Mucosa of gallbladder (tissue), 1 donor: ENCODE measurements around the gene RPS15A. TPM values are rescaled to one million over a fixed set of nuclear protein-coding genes. Genes with fewer than 3 reads are reported as not detected.

Source experiments
- DNase-seq: peaks from one replicate; pipeline ENCODE4 v3.0.0-alpha.2; 2020; ENCODE audit warnings: low spot score
- total RNA-seq: library from RNA; stranded (reverse); gene quantifications from one replicate; pipeline ENCODE4 v1.2.1, GENCODE V29; 2021
- donor health status: DM: no; HTN: no; CAD: no.

Gene RPS15A
- 899 TPM for total RNA-seq

DNA sequence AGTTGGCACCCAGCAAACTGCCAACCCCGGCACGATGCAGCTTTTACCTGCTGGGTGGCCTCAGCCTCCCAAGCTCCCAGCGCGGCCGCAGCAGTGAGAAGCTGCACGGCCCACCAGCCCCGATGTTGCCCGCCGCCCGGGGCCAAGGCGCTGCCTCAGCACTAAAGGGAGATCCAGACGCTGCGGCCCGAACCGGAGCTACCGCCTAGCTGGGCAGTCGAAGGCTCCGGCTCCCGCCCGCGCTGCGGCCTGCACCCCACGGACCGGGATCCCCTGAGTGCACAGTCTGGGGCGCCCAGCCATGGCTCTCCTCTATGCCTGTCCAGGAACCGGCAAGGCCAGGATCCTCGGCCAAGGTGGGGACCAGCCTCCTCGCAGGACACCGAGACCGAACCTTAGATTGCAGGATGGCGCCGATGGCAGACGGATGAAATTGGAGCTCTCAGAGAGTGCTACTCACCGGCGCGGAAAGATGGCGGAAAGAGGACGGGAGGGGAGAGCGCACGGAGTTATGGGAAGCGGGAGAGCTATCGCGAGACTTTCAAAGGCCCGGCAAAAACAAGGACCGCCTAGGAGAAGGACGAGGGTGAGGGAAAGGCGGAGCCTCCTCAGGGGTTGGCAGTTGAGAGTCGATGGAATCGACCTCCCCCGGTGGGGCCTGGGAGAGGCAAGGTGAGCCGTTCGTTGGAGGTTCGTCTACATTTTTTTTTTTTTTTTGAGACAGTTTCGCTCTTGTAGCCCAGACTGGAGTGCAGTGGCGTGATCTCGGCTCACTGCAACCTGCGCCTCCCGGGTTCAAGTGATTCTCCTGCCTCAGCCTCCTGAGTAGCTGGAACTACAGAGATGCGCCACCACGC, at the start of gene RPS15A:
RPS15A (minus strand) TSS at position 485 of the 857 bp plus-strand sequence. CDS start 1,221 bp downstream, outside the sequence.
- DNase-seq, result peak; percentile 97

DNA sequence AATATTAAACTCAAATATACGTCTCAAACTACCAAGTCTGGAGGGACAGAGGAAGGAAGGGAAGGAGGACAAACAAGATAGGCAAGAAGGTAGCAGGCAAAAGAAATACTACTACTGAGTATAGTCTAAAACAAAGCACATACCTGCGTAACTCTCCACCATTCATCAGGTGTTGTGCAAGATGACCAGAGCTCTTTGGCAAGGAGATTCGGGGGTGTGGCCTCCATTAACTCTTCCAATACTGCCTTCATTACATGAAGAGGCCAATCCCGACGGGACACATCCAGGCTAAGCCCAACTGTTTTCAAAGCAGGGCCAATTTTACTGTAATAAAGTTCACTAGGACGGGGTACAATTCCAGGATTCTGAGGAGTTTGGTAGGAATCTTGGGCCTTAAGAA, 49.4 kb upstream of the RPS15A start:
- peak; percentile 11 for DNase-seq

DNA sequence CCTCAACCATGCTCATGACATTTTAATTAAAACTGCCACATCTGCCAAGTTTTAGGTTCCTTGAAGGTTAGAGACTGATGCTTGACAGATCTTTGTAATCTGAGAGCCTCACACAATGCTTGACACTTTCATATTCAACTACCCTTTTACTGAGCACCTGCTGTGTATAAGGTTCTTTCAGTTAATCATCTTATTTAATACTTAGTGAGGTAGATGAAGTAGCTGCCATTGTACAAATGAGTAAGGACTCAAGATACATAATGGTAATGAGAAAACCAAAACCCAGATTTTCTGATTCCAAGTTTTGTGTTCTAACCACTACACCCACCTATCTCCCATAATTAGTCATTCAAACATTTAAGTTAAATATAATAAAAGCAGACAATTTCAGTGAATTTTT, 46.6 kb upstream of the RPS15A start:
- DNase-seq, result no peak

DNA sequence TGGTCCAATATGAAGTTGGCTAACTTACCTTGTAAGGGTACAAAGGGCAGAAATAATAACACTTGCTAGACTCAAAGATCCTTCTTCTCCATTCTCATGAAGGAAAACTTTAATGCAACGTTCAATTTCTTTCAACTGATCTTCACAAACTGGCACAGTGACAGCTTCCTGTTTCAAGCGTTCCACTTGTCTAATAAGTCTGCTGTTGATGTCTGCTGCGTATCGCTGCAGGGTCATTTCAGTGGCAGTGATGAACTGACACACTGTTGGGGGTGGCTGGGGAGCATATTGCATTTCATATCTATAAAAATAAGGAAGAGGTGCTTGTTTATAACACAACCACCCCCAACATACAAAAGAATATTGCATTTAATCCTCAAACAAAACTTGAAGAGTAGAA, 44.7 kb upstream of the RPS15A start:
- DNase-seq, result no peak

DNA sequence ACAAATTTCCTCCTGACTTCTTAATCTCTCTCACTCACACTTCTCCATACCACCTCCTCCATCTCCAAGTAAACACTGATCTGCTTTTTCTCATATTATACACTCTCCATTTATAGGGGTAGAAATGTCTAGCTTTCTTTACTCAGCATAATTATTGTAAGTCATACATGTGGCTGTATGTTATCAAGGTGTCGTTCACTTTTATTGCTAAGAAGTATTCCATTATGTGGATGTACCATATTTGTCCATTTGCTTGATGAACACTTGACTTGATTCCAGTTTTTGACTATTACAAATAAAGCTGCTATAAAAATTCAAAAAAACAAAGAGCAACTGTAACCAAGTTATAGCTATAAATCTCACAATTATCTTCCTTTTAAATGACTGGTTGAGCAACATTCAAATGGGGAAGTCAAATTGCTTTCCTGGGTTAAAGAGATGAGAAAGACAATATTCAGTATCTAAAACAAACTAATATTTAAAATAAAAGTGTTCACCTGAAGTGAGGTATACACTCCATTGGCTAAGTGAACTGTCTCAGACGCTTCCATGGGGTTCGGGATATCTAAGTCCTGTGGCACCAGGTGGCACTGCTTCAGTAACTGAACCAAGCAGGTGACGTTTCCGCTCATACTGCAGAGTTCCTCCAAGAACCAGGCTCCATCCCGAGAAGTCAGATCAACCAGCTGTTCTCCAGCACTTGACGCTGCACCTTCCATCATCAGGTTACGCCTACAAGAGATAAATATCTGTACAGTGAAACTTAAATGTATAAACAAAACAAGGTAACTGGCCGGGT, 43.8 kb upstream of the RPS15A start:
- DNase-seq, result no peak

DNA sequence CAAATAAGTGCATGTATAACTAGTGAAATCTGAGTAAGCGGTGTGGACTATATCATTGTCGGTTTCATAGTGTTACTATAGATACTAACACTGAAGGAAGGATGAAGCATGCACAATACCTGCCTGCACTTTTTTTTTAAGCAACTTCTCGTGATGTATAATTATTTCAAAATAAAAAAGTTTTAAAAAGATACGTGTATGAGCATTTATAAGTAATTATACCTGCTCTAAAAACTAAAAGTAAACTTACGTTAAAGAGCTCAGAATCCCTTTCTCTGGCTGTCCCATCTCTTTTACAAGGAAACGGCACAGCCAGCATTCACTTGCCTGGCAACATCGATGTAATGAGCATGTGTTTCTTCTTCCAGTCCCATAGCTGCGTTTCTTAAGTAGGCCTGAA, 42.5 kb upstream of the RPS15A start:
- no peak for DNase-seq

DNA sequence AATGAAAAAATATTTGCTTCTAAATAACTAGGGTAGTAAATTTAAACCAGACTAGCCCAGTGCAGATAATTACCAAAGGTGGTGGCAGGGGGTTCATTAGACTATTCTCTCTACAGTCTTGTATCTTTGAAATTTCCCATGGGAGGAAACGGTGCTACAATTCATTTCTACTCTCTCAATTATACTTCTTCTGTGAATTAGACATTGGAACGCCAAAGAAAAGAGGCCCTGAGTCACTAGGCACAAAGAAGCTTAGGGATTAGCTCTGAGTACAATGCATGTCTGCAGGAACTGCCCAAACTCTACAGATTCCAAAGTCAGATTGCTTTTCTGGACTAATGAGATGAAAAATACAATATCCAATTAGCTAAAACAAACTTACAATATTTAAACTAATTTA, 41.9 kb upstream of the RPS15A start:
- no peak for DNase-seq

DNA sequence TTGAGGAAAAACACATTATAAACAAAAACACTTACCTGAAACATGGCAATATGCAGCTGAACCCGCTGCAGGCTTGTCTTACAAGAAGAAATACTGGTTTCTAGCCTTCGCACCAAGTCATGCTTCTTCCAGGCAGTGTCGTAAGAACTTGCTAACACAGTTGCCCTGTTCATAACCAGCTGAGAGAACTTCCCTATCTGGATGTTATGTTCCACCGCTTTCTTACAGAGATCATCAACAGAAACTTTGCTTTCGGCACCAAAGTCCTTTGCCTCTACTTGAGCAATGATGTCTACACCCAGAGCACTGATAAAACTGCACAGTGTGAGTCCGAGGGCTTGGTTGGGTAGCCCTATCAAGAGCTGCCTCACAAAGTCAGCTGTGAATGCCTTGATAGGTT, 39.1 kb upstream of the RPS15A start:
- DNase-seq, result no peak

DNA sequence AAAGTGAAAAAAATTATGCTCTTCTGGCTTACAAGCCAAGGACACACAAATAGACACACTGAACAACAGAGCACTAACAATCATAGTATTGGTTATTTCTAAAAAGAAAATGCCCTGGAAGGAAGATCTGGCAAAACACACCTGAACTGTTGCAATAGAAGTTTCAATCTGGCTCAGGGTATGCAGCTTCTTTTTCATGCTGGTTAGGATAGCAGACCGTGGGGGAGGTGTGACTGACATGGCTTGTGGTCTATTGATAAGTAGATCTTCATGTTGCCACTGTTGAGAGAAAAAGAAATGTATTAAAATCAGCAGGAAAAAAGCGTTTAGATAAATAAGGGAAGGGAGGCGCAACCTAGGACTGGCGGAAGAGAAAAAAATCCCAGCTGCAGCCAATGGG, 37.8 kb upstream of the RPS15A start:
- DNase-seq, result no peak

DNA sequence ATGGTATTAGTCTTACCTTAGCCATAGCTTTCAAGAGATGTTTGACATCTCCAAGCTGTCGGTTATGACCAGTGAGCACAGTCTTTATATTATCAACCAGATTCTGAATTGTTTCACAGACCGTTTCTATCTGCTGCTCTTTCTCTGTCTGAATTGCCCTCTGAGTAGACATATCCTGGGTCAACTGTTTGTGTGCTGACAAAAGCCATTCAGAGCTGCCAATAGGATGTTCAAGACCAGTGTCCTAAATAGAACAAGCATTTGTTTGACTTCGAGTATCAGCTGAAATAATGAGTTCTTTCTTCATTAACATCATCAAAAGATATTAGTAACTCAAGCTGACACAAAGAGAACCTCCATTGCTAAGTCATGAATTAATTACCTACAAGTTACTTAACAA, 26.2 kb upstream of the RPS15A start:
- DNase-seq, result no peak

DNA sequence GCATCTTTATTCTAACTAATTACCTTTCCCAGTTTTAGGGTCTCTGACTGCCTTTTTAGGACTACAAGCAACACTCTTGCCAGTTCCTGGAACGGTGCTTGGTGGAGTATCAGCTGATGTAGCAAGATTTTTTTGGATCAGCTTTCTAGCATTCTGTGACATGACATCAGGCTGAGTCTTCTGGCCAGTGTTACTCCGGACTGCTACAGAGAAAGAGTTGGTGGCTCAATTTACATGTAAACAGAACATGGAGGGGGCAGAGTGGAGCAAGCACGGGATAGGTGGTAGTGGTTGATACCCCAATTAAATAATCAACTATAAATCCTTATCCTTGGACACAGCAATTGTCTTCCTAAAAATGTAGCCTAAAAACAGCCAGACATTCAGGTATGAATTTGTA, 21.8 kb upstream of the RPS15A start:
- no peak for DNase-seq

DNA sequence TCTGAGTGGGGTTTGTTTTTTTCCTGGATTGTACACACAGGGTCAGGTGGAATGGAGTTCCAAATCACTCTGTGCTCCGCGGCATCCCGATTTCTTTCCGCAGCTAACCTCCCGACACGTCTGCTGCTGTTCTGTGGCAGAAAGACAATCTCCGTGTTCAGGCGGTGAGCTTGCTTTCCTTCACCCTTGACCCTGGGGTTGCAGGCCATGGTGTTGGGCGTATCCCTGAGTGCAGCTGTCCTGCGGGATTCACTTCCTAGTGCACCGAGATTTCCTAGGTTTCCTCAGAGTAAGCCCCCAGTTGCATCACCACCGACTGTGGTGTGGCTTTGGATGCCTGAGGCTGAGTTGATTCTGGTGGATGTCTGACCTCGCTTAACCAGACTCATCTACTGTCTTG, 19.0 kb upstream of the RPS15A start:
- no peak for DNase-seq

DNA sequence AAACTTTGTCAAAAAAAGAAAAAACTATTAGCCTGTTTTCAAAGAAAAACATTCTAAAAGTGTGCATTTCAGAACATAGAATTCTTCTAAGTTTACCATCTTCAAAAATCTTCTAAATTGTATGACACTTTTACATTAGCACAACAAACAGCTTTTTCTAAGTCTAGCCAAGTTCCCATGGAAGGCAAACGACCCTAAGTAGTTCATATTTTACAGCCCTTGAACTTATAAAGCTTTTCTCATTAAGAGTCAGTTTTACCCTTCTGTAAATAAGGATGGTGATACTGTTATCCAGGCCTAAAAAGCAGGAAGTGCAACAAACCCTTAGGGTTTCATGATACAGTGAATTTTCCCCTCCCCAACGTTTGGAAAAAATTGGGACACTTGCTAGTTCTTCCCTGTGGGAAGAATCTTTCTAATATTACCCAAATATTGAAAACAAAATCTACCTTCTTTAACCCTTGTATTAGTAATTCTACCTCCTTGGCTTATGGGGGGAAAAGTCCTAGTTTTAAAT, 15.2 kb upstream of the RPS15A start:
- no peak for DNase-seq

DNA sequence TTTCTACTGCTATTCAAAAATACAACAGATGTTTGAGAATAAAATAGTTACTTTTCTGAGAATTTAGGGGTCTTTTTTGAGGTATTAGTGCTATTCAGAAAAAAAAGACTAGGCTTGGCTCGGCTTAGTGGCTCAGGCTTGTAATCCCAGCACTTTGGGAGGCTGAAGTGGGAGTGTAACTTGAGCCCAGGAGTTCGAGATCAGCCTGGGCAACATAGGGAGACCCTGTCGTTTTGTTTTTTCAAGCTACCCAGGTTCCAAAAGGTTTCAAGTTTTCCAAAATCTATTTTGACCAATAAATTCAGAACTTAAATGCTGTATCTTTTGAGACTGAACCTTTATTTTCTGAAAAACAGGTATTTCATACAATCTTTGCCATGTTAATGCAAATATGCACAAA, 14.4 kb upstream of the RPS15A start:
- no peak for DNase-seq

DNA sequence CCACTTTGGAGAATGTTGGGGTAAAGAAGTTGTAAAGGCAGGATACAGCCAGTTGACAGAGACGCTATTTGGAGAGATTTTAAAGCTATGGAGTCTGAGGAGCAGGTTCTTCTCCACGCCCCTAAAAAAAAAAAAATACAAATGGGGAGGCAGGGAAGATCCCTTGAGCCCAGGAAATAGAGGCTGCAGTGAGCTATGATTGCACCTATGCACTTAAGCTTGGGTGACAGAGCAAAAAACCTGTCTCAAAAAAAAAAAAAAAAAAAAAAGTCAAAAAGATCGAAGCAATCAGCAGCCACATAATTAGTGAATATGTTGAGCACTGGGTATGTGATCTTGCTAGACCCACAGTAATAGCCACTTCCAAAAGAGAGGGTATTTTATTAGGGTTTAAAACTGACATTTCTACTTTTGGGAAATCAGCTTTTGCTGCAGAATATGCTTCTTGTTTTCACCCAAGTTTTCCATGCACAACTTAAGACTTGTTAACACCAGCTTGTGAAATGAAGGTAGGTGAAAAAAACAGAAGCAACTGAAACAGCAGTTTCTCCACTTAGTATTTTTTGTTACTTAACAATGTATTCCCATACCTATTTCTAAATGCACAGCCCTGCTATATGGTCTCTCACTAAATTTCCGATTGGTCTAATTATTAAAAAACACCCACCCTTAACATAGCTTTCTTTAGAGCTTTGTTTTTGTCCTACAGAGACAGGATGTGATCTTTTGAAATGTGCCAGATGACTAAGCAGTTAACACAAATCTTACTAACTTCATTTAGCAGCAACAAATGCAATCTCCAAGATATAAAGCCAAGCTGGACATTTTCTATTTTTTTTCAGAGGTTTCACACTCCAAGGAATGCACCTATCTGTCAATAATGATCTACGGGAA, 13.7 kb upstream of the RPS15A start:
- DNase-seq, result no peak

DNA sequence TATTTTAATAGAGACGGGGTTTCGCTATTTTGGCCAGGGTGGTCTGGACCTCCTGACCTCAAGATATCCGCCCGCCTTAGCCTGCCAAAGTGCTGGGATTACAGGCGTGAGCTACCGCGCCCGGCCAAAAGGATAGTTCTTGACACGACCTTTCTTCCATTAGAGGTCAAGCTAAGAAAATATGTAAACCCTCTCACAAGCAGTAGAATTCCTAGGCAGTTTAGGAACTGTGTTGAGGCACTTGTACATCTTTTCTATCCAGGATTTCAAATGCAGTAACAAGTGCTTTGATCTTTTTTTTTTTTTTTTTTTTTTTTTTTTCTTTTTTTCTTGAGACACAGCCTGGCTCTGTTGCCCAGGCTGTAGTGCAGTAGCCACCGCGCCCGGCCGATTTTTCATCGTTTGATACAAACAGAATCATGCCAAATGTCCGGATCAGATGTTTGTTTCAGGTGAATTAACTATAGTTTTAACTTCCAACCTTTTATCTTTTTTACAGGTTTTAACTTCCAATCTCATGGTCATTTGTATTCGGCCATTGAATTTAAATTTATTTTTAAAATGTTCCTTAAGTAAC, 12.7 kb upstream of the RPS15A start:
- DNase-seq, result no peak

DNA sequence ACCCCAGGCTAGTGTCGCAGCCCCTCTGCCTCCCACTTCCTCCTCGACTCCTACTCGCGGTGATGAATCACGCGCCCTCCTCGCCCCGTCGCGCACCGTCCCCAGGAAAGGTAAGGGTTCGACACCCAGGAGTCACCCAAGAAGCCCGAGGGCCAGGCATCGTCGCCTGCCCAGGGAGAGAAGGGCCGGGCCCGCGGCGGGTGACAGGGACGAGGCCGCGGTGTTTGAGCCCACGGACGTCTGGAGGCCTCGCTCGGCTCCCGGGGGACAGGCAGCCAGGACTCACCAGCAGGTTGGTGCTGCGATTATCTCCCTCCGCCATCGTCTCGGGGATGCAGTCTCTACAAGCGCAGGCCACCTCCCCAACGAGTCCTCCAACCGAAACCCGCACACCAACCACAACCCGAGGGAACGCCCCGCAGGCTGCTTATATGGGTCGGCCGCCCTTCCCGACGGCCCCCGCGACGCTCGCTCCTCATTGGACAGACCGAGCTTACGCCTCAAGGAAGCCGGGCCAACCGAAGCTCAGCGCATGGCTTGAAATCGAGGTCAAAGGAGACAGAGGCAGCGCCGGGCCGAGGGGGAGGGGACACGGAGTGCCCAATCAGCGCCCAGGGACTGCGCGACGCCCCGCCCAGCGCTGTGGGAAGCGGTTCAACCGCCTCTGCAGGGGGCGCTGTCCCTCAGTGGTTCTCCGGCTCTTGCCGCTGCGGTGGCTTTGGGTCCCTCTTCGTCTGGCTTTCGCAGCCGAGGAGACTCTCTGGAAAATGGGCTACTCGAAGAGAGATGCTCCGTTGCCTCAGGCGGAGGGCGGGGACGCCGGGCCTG, 11.2 kb upstream of the RPS15A start, which contains the start of gene ARL6IP1:
ARL6IP1 (minus strand) TSS at position 405 of the 828 bp plus-strand sequence; CDS start at position 322, 83 bp downstream.
- peak; percentile 100 for DNase-seq

DNA sequence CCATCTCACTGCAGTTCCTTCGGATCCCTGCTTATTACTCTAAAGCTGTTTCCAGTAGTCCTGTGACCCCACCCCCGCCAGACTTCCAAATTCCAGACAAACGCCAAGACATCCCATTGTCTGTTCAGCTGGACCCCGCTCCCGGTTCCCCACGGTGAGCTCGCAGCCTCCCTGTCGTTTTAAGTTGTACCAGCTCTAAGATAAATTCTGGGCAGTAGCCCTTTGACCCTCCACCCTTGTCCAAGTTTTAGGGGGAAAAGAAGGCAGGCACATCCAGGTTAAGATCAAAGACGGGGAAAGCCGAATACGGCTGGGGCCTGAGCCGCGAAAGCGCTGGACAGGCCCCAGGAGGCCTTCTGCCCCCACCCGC, 10.6 kb upstream of the RPS15A start:
- DNase-seq, result no peak

DNA sequence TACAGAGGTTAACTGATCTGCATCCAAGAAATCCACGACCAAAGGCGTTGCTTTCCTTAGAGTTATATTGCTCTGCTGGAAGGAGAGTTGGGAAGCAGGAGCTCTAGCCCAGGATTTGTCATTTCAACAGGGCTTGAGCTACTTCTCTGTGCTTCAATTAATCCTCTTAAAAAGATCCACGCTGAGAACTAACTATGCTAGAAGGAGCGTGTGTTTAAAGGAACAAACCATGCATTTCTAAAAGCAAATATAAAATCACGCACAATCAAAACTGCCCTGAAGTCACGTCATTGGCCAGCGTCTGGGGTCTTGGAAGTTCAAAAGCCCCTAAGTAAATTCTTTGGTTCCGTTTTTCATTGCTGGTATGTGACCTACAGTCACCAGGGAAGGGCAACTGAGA, 10.2 kb upstream of the RPS15A start:
- no peak for DNase-seq

DNA sequence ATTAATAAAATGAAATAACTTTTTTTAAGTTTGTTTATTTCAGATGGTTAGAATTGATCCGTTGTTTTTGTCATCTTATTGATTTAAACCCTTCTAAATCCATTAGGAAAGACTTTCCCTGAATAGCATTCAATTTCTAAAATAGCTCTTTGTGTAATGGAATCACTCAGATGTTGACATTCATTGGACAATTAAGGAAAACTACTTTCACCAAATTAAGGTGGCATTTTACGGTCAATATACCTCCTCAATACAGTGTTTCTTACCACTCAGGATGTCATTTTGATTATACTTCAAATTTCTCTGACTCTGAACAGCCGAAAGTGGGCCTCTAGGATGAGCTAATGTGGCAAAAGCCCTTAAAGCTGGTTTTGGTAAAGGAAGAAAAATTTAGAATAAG, 9.4 kb upstream of the RPS15A start:
- DNase-seq, result no peak
